DND-41 (cell line): ENCODE data around the gene SRP54.

Experiments
- EZH2 ChIP-seq: IDR thresholded peaks from 3 replicates; pipeline ENCODE4 v1.6.1; 2012; ENCODE audit warnings: borderline replicate concordance, low read depth, mild to moderate bottlenecking, moderate library complexity, low read length, inconsistent platforms; ENCODE audit not compliant: severe bottlenecking
- TF ChIP-seq, protein P1 (sequence below): IDR thresholded peaks from 2 replicates; pipeline ENCODE4 v1.5.1; 2012; ENCODE audit warnings: borderline replicate concordance, low read length, moderate library complexity, mild to moderate bottlenecking; ENCODE audit not compliant: poor library complexity, severe bottlenecking; ENCODE audit errors: extremely low read depth

DNA sequence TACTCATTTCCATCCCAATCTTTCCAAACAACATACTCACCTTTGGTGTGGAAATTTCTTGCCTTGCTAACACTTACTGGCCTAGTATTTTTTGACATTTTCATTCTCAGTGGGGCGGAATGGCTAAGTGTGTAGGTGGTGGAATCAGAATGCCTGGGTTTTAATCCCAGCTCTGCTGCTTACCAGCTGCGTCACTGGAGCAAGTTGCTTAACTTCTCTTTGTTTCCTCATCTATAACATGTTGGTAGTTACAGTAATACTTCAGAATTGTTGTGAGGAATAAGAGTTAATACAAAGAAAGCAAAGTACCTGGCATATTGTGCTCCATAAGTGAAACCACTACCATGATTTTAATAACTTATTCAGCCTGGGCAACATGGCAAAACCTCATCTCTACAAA is 60.3 kb downstream of the SRP54 start:
- TF ChIP-seq, protein P1, sequence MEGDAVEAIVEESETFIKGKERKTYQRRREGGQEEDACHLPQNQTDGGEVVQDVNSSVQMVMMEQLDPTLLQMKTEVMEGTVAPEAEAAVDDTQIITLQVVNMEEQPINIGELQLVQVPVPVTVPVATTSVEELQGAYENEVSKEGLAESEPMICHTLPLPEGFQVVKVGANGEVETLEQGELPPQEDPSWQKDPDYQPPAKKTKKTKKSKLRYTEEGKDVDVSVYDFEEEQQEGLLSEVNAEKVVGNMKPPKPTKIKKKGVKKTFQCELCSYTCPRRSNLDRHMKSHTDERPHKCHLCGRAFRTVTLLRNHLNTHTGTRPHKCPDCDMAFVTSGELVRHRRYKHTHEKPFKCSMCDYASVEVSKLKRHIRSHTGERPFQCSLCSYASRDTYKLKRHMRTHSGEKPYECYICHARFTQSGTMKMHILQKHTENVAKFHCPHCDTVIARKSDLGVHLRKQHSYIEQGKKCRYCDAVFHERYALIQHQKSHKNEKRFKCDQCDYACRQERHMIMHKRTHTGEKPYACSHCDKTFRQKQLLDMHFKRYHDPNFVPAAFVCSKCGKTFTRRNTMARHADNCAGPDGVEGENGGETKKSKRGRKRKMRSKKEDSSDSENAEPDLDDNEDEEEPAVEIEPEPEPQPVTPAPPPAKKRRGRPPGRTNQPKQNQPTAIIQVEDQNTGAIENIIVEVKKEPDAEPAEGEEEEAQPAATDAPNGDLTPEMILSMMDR = no peak
- TF ChIP-seq EZH2 = no peak
